H9 (cell line): ENCODE results near the gene ACO1. TPM values are rescaled to one million over a fixed set of nuclear protein-coding genes. Genes with fewer than 3 reads are reported as not detected.
A peak's percentile ranks its signal among the peaks of the same experiment; 100 is the strongest.

Source experiments
- DNase-seq: peaks from one replicate; pipeline ENCODE4 v3.0.0-alpha.2; 2017
- H2AFZ ChIP-seq: one replicate; pipeline ENCODE4 v1.6.1; 2013; ENCODE audit warnings: mild to moderate bottlenecking, low read length, control low read depth, moderate library complexity
- H2AK5ac ChIP-seq: 2 replicates; pipeline ENCODE4 v1.6.1; 2013; ENCODE audit warnings: low read length, control low read depth, mixed read lengths; ENCODE audit not compliant: insufficient read length
- H2BK120ac ChIP-seq: one replicate; pipeline ENCODE4 v1.6.1; 2013; ENCODE audit warnings: low read depth, mild to moderate bottlenecking, low read length, control low read depth, inconsistent platforms; ENCODE audit not compliant: poor library complexity, severe bottlenecking
- H2BK12ac ChIP-seq: 2 replicates; pipeline ENCODE4 v1.6.1; 2013; ENCODE audit warnings: low read length, control low read depth, mixed read lengths, low read depth; ENCODE audit not compliant: insufficient read length
- H2BK15ac ChIP-seq: 2 replicates; pipeline ENCODE4 v1.6.1; 2013; ENCODE audit warnings: low read depth, low read length, control low read depth
- H2BK20ac ChIP-seq: one replicate; pipeline ENCODE4 v1.6.1; 2013; ENCODE audit warnings: low read depth, mild to moderate bottlenecking, low read length, control low read depth, inconsistent platforms; ENCODE audit not compliant: poor library complexity, severe bottlenecking
- H2BK5ac ChIP-seq: 2 replicates; pipeline ENCODE4 v1.6.1; 2013; ENCODE audit warnings: low read length, control low read depth, mixed read lengths; ENCODE audit not compliant: insufficient read length
- H3K14ac ChIP-seq: 2 replicates; pipeline ENCODE4 v1.6.1; 2013; ENCODE audit warnings: low read length, control low read depth; ENCODE audit not compliant: insufficient read depth
- H3K18ac ChIP-seq: 2 replicates; pipeline ENCODE4 v1.6.1; 2013; ENCODE audit warnings: low read depth, mild to moderate bottlenecking, mixed read lengths, low read length, control low read depth; ENCODE audit not compliant: insufficient read length
- H3K23ac ChIP-seq: 2 replicates; pipeline ENCODE4 v1.6.1; 2013; ENCODE audit warnings: low read length, control low read depth, mixed read lengths, low read depth; ENCODE audit not compliant: insufficient read length
- H3K23me2 ChIP-seq: 2 replicates; pipeline ENCODE4 v1.6.1; 2013; ENCODE audit warnings: low read depth, mild to moderate bottlenecking, mixed read lengths, low read length, control low read depth; ENCODE audit not compliant: insufficient read length, poor library complexity, severe bottlenecking
- H3K27ac ChIP-seq: 2 replicates; pipeline ENCODE4 v1.5.1; 2013; ENCODE audit warnings: low read length, control low read depth, mixed read lengths, low read depth; ENCODE audit not compliant: insufficient read length
- H3K27me3 ChIP-seq: 2 replicates; pipeline ENCODE4 v1.6.1; 2013; ENCODE audit warnings: low read length, control low read depth, inconsistent platforms; ENCODE audit not compliant: insufficient read depth
- H3K4ac ChIP-seq: 2 replicates; pipeline ENCODE4 v1.6.1; 2013; ENCODE audit warnings: low read depth, mild to moderate bottlenecking, control low read depth, inconsistent platforms, low read length, moderate library complexity
- H3K4me1 ChIP-seq: 2 replicates; pipeline ENCODE4 v1.6.1; 2013; ENCODE audit warnings: low read length, control low read depth, inconsistent platforms; ENCODE audit not compliant: insufficient read depth
- H3K4me2 ChIP-seq: 2 replicates; pipeline ENCODE4 v1.6.1; 2013; ENCODE audit warnings: low read length, control low read depth, mixed read lengths; ENCODE audit not compliant: insufficient read length, insufficient read depth
- H3K56ac ChIP-seq: 2 replicates; pipeline ENCODE4 v1.6.1; 2013; ENCODE audit warnings: low read depth, mild to moderate bottlenecking, mixed read lengths, low read length, control low read depth; ENCODE audit not compliant: insufficient read length
- H3K79me1 ChIP-seq: 2 replicates; pipeline ENCODE4 v1.6.1; 2013; ENCODE audit warnings: low read depth, mild to moderate bottlenecking, moderate library complexity, low read length, control low read depth, inconsistent platforms; ENCODE audit not compliant: insufficient read depth, poor library complexity, severe bottlenecking
- H3K79me2 ChIP-seq: 2 replicates; pipeline ENCODE4 v1.6.1; 2013; ENCODE audit warnings: low read length, control low read depth, inconsistent platforms; ENCODE audit not compliant: insufficient read depth
- H3K9ac ChIP-seq: 2 replicates; pipeline ENCODE4 v1.6.1; 2013; ENCODE audit warnings: low read length, control low read depth, mixed read lengths; ENCODE audit not compliant: insufficient read length; ENCODE audit errors: extremely low read depth
- H3K9me3 ChIP-seq: one replicate; pipeline ENCODE4 v1.6.1; 2013; ENCODE audit warnings: low read depth, low read length, inconsistent platforms; ENCODE audit not compliant: control insufficient read depth
- H3T11ph ChIP-seq: one replicate; pipeline ENCODE4 v1.6.1; 2013; ENCODE audit warnings: mild to moderate bottlenecking, low read length, control low read depth, inconsistent platforms
- H4K20me1 ChIP-seq: one replicate; pipeline ENCODE4 v1.6.1; 2013; ENCODE audit not compliant: control insufficient read depth, insufficient read length, insufficient read depth
- H4K5ac ChIP-seq: 2 replicates; pipeline ENCODE4 v1.6.1; 2013; ENCODE audit warnings: low read depth, mild to moderate bottlenecking, mixed read lengths, low read length, control low read depth; ENCODE audit not compliant: insufficient read length
- H4K8ac ChIP-seq: replicated peaks from 2 replicates; pipeline ENCODE4 v1.6.1; 2013; ENCODE audit warnings: low read length, control low read depth, mixed read lengths, low read depth; ENCODE audit not compliant: insufficient read length
- H4K91ac ChIP-seq: 2 replicates; pipeline ENCODE4 v1.6.1; 2013; ENCODE audit warnings: low read depth, mild to moderate bottlenecking, moderate library complexity, mixed read lengths, low read length, control low read depth; ENCODE audit not compliant: insufficient read length
- H3K27ac Mint-ChIP-seq, 3 experiments: 2 replicates in 2 of 3; 3 replicates in 1 of 3; pipeline ENCODE4 v1.8.0; 2020 to 2021; ENCODE audit warnings: mixed read lengths in 3 of 3, mild to moderate bottlenecking in 1 of 3, moderate library complexity in 1 of 3
- H3K27me3 Mint-ChIP-seq: 2 replicates; pipeline ENCODE4 v1.8.0; 2021; ENCODE audit warnings: low read depth, mild to moderate bottlenecking, moderate library complexity, mixed read lengths
- H3K36me3 Mint-ChIP-seq, 3 experiments: 2 replicates in 2 of 3; 3 replicates in 1 of 3; pipeline ENCODE4 v1.8.0; 2020 to 2021; ENCODE audit warnings: low read depth in 3 of 3, mixed read lengths in 3 of 3; ENCODE audit not compliant: insufficient read depth in 1 of 3
- H3K4me1 Mint-ChIP-seq, 2 experiments: 2 replicates each; pipeline ENCODE4 v1.8.0; 2020; ENCODE audit warnings: mixed read lengths in 2 of 2
- H3K4me3 Mint-ChIP-seq, 2 experiments: 2 replicates in 1 of 2; 3 replicates in 1 of 2; pipeline ENCODE4 v1.8.0; 2020 to 2021; ENCODE audit warnings: mild to moderate bottlenecking in 2 of 2, mixed read lengths in 2 of 2, moderate library complexity in 1 of 2
- H3K9me3 Mint-ChIP-seq, 2 experiments: 2 replicates in 1 of 2; 3 replicates in 1 of 2; pipeline ENCODE4 v1.8.0; 2020; ENCODE audit warnings: mild to moderate bottlenecking in 2 of 2, mixed read lengths in 2 of 2, moderate library complexity in 1 of 2
- WGBS: extraction: QIAGEN DNeasy Blood & Tissue Kit; methylation state at CpG from one replicate; pipeline ENCODE4 v1.1.7; 2013; ENCODE audit warnings: missing lambda C conversion rate, low lambda C conversion rate, mixed read lengths; ENCODE audit not compliant: insufficient read length; ENCODE audit errors: extremely low coverage; 5-methylcytosine and 5-hydroxymethylcytosine counted together
- total RNA-seq: library from RNA; stranded (reverse); gene quantifications from 2 replicates; pipeline ENCODE4 v1.2.1, GENCODE V29; 2021
- TF ChIP-seq, protein P1 (sequence below): fragments of 200-600 bp; sonication (generic); conservative IDR thresholded peaks from 3 replicates; pipeline ENCODE4 v1.8.0; 2021; ENCODE audit warnings: antibody characterized with exemption, mild to moderate bottlenecking

ACO1 gene
- total RNA-seq, 1 experiment from 2014 or later: 44.5 TPM

DNA sequence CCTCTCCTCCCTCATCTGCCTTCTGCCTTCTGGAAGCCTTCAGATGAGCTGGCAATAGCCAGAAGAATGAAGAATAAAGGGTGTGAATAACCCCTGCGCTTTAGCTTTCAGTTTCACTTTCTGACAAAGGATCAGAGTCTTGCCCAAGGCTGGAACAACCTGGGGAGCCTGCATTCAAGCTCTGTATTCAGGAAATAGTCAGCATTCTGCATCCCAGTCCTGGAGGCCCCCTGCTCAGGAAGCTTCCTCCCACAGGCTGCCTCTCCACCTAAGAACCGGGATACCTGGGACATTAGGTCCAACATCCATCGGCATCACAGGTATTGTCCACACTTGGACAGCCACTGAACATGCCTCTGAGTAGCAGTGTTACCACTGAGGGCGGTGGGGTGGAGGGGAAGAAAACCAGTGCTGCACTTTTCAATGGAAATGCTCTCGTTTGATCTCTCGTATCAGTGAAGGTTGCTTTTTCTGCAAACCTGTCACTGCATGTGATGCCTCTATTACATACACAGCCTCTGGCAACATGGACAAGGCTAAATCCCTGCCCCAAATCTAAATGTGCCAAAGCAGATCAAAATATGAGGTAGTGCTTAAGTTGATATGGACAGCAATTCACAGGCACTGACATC, 39.8 kb upstream of the ACO1 start:
- Histone ChIP-seq H3T11ph (no peak overlapping the region), H3K79me1 (no peaks in the 10 kb centered on the region), H3K27me3 (no peaks in the 10 kb centered on the region), H3K14ac (no peak overlapping the region), H4K5ac (peak overlapping the region; percentile 65), H3K79me2 (no peaks in the 10 kb centered on the region), H3K4me1 (peaks cover 13% of the 10 kb centered on the region), H3K23me2 (peaks cover 3% of the 10 kb centered on the region), H2BK20ac (no peak overlapping the region), H3K9me3 (no peaks in the 10 kb centered on the region), H2BK15ac (no peak overlapping the region), H3K23ac (no peak overlapping the region), H4K91ac (no peak overlapping the region), H3K4me2 (peak overlapping the region; percentile 76), H3K4ac (no peak overlapping the region), H2BK12ac (no peak overlapping the region), H3K56ac (no peak overlapping the region), H2AFZ (peak overlapping the region; percentile 60), H3K27ac (peak overlapping the region; percentile 93), H2BK5ac (no peak overlapping the region), H3K18ac (peak overlapping the region; percentile 47), H4K20me1 (no peaks in the 10 kb centered on the region), H2BK120ac (peak overlapping the region; percentile 14), H3K9ac (peak overlapping the region; percentile 8), H4K8ac (no peak overlapping the region), H2AK5ac (no peak overlapping the region)
- no peaks in the 10 kb centered on the region for H3K9me3 Mint-ChIP-seq
- H3K27ac Mint-ChIP-seq: peak overlapping the region; percentile 78 to 97 (median 90)
- H3K27me3 Mint-ChIP-seq: no peaks in the 10 kb centered on the region
- peaks cover 37 to 56% of the 10 kb centered on the region in 2 experiments for H3K4me1 Mint-ChIP-seq
- H3K36me3 Mint-ChIP-seq: peaks cover 0 to 1% (median 0%) of the 10 kb centered on the region in 3 experiments; a peak in 1 of 7 replicates
- DNase-seq: peak; percentile 87
- TF ChIP-seq, protein P1, sequence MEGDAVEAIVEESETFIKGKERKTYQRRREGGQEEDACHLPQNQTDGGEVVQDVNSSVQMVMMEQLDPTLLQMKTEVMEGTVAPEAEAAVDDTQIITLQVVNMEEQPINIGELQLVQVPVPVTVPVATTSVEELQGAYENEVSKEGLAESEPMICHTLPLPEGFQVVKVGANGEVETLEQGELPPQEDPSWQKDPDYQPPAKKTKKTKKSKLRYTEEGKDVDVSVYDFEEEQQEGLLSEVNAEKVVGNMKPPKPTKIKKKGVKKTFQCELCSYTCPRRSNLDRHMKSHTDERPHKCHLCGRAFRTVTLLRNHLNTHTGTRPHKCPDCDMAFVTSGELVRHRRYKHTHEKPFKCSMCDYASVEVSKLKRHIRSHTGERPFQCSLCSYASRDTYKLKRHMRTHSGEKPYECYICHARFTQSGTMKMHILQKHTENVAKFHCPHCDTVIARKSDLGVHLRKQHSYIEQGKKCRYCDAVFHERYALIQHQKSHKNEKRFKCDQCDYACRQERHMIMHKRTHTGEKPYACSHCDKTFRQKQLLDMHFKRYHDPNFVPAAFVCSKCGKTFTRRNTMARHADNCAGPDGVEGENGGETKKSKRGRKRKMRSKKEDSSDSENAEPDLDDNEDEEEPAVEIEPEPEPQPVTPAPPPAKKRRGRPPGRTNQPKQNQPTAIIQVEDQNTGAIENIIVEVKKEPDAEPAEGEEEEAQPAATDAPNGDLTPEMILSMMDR: no peak
- WGBS: no CpG with 5 or more reads among the region's 6 CpGs
- peak overlapping the region; percentile 26 to 53 for H3K4me3 Mint-ChIP-seq
